ENCODE measurements around the gene DTL.

GRCh38 chr1:212118872-212119260 is 83.3 kb downstream of the DTL start:
- TF ChIP-seq CTCF (IDR thresholded peaks at IDR 0.05) (no peak), SIN3A (IDR thresholded peaks at IDR 0.05; ENCODE audit: borderline replicate concordance, insufficient read depth, low read depth, low read length) (no peak), POLR2AphosphoS5 (IDR thresholded peaks at IDR 0.05; ENCODE audit: low read depth, low read length) (no peak), REST (IDR thresholded peaks at IDR 0.05; ENCODE audit: insufficient read depth in 1 of 2, low read depth in 2 of 2, low read length in 1 of 2) (no peak), TCF7L2 (IDR thresholded peaks at IDR 0.05; ENCODE audit: low read depth, low read length) (no peak)
